Measurements from ENCODE around the gene HOXC4. TPM values are rescaled to one million over a fixed set of nuclear protein-coding genes. Genes with fewer than 3 reads are reported as not detected.

Gene HOXC4
- total and polyA plus RNA-seq, 2 of the 8 experiments (the other 6 are each of a cell fraction or from before 2014, with no cell fraction given): not detected

GRCh38 chr12:54017027-54017788 lies 36.4 kb upstream of the HOXC4 start:
- peaks cover 3% of the 10 kb centered on the region; the same call in 1 of the 2 replicates for H3K23me2 ChIP-seq (ENCODE audit: low read depth, low read length)
- H2BK120ac ChIP-seq (replicated peaks; ENCODE audit: low read depth, low read length): no peak overlapping the region
- peak overlapping the region; percentile 28 to 79 for H3K4me2 ChIP-seq (ENCODE audit: insufficient read depth in 1 of 2, low read depth in 2 of 2, low read length in 2 of 2)
- H2BK15ac ChIP-seq (ENCODE audit: low read length): no peak overlapping the region
- no peaks in the 10 kb centered on the region for H3K9me3 ChIP-seq (ENCODE audit: insufficient read depth in 2 of 2, low read depth in 1 of 2, low read length in 1 of 2)
- H3K79me2 ChIP-seq (ENCODE audit: control insufficient read depth in 1 of 2, insufficient read depth in 2 of 2, low read length in 2 of 2): no peaks in the 10 kb centered on the region
- no peak overlapping the region; the same call in 1 of the 2 replicates for H3K18ac ChIP-seq (ENCODE audit: extremely low read depth, low read length)
- no peak overlapping the region for H4K91ac ChIP-seq (replicated peaks; ENCODE audit: insufficient read length, low read length)
- H2BK20ac ChIP-seq (ENCODE audit: low read length): no peak overlapping the region
- no peak overlapping the region for H3K23ac ChIP-seq (ENCODE audit: insufficient read length)
- no peak overlapping the region for H3K4ac ChIP-seq (replicated peaks; ENCODE audit: insufficient read length, low read depth, low read length)
- ChIA-PET POLR2A (ENCODE audit: partially characterized antibody) (interaction anchor here (1.3 kb wide), 1 partner anchor 79 kb away, joined by 4 read pairs; the partner anchor contains the start of gene HOXC13), CTCF (ENCODE audit: partially characterized antibody) (interaction anchor here (0.7 to 3.8 kb wide), 17 partner anchors 8 to 198 kb away, joined by 3 to 50 read pairs (median 4); partner anchors contain the start of genes HOXC12, HOXC5, HOXC8 and HOXC9)
- H3K27ac ChIP-seq (ENCODE audit: low read depth, low read length): no peak overlapping the region
- TF ChIP-seq ASH2L (IDR thresholded peaks at IDR 0.05; ENCODE audit: low read length): no peak
- TF ChIP-seq RNF2 (IDR thresholded peaks at IDR 0.05; ENCODE audit: borderline replicate concordance, low read depth, low read length, missing control alignments, poor library complexity, severe bottlenecking): peak; percentile 59
- peak; percentile 37 for TF ChIP-seq SUZ12 (IDR thresholded peaks at IDR 0.05; ENCODE audit: low read length)
- peak; percentile 19 for TF ChIP-seq EZH2 (IDR thresholded peaks at IDR 0.05; ENCODE audit: low read depth, low read length, severe bottlenecking)
- 4% methylated on average over 23 of the region's 24 CpGs; no CpG with 5 or more reads in 1 of the 2 experiments for WGBS, 2 experiments (ENCODE audit: extremely low coverage in 1 of 2, insufficient coverage in 1 of 2, insufficient read length in 1 of 2, insufficient replicate concordance in 2 of 2, low coverage in 1 of 2, low lambda C conversion rate in 2 of 2, missing lambda C conversion rate in 1 of 2)
- H2BK12ac ChIP-seq (ENCODE audit: low read depth, low read length): no peak overlapping the region
- no peak overlapping the region for H3K14ac ChIP-seq (ENCODE audit: insufficient read length)
- no peak overlapping the region; the same call in 1 of the 2 replicates for H2AK5ac ChIP-seq (ENCODE audit: low read depth, low read length)
- no peak overlapping the region for H3K9ac ChIP-seq (replicated peaks in 1 of 4; ENCODE audit: extremely low read depth in 1 of 4, low read depth in 3 of 4, low read length in 3 of 4)
- peaks cover 0 to 12% (median 4%) of the 10 kb centered on the region in 4 experiments; a peak in 6 of 7 replicates for H3K4me1 ChIP-seq (replicated peaks in 1 of 4; ENCODE audit: control insufficient read depth in 3 of 4, insufficient read depth in 4 of 4, low read length in 3 of 4)
- peaks cover 6 to 43% of the 10 kb centered on the region in 2 experiments for H4K20me1 ChIP-seq (replicated peaks in 1 of 2; ENCODE audit: control insufficient read depth in 1 of 2, insufficient read depth in 2 of 2, low read length in 2 of 2)
- no peak overlapping the region for H2BK5ac ChIP-seq (ENCODE audit: low read depth, low read length)
- H3K36me3 ChIP-seq (ENCODE audit: control insufficient read depth in 2 of 4, insufficient read depth in 4 of 4, low read length in 3 of 4): no peaks in the 10 kb centered on the region; a peak in 1 of 8 replicates
- no peak overlapping the region for H3K56ac ChIP-seq (replicated peaks; ENCODE audit: insufficient read length, low read depth, low read length)
- FAIRE-seq (no peak), DNase-seq (ENCODE audit: low read depth in 1 of 2, low spot score in 2 of 2) (peak in 1 of 2 experiments; percentile 56)
- no peaks in the 10 kb centered on the region for H3K79me1 ChIP-seq (ENCODE audit: low read depth, low read length)
- H4K8ac ChIP-seq (ENCODE audit: extremely low read depth, insufficient read depth, low read length): no peak overlapping the region
- H3K4me3 ChIP-seq (ENCODE audit: extremely low read depth in 1 of 4, insufficient read depth in 2 of 4, low read depth in 3 of 4, low read length in 4 of 4): peak overlapping the region in 3 of 4 experiments; percentile 9 to 54 (median 26); a peak in 5 of 8 replicates
- H3K27me3 ChIP-seq (replicated peaks in 1 of 4; ENCODE audit: control insufficient read depth in 3 of 4, extremely low read depth in 1 of 4, insufficient read depth in 3 of 4, low read length in 3 of 4): peaks cover 93 to 100% (median 100%) of the 10 kb centered on the region in 4 experiments
- H4K5ac ChIP-seq (ENCODE audit: insufficient read length, low read depth, low read length): no peak overlapping the region
- H2AFZ ChIP-seq (ENCODE audit: low read length): no peak overlapping the region

All from H1 (cell line).